ENCODE measurements around the gene IL37.

The IL37 gene

GRCh38 chr2:112944971-112945370, 34.0 kb downstream of the IL37 start:
- Histone ChIP-seq H3K4me3 (ENCODE audit: low read depth, low read length) (no peak overlapping the region), H3K4me1 (ENCODE audit: control insufficient read depth, insufficient read depth, low read length) (no peaks in the 10 kb centered on the region), H3K9me3 (ENCODE audit: control insufficient read depth, insufficient read depth, low read depth, low read length) (no peaks in the 10 kb centered on the region), H3K36me3 (ENCODE audit: control insufficient read depth in 2 of 2, insufficient read depth in 1 of 2, low read length in 2 of 2) (no peaks in the 10 kb centered on the region), H3K27ac (ENCODE audit: extremely low read depth, low read depth, low read length) (no peak overlapping the region)
- TF ChIP-seq ZNF610 (tag by site-specific recombination; IDR thresholded peaks at IDR 0.05; ENCODE audit: borderline replicate concordance), result no peak
- no peak for TF ChIP-seq ZNF600 (tag by site-specific recombination; IDR thresholded peaks at IDR 0.05)
- TF ChIP-seq SETDB1 (IDR thresholded peaks at IDR 0.05; ENCODE audit: insufficient read length, low read length), result peak; percentile 57
- TF ChIP-seq ZNF664 (tag by site-specific recombination; IDR thresholded peaks at IDR 0.05), result no peak
- no peak for TF ChIP-seq ZNF677 (tag by site-specific recombination; IDR thresholded peaks at IDR 0.05)
- TF ChIP-seq, protein P1, sequence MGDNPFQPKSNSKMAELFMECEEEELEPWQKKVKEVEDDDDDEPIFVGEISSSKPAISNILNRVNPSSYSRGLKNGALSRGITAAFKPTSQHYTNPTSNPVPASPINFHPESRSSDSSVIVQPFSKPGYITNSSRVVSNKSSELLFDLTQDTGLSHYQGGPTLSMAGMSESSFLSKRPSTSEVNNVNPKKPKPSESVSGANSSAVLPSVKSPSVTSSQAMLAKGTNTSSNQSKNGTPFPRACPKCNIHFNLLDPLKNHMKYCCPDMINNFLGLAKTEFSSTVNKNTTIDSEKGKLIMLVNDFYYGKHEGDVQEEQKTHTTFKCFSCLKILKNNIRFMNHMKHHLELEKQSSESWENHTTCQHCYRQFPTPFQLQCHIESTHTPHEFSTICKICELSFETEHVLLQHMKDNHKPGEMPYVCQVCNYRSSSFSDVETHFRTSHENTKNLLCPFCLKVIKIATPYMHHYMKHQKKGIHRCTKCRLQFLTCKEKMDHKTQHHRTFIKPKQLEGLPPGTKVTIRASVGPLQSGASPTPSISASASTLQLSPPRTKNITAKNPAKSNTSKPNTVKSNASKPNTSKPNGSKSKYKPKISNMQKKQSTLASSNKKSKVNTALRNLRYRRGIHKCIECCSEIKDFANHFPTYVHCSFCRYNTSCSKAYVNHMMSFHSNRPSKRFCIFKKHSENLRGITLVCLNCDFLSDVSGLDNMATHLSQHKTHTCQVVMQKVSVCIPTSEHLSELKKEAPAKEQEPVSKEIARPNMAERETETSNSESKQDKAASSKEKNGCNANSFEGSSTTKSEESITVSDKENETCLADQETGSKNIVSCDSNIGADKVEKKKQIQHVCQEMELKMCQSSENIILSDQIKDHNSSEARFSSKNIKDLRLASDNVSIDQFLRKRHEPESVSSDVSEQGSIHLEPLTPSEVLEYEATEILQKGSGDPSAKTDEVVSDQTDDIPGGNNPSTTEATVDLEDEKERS (tag by site-specific recombination; IDR thresholded peaks at IDR 0.05), result 0 out of 2 replicates have a peak, but pooled peaks have one; percentile 59
- TF ChIP-seq BCL11A (tag by site-specific recombination; IDR thresholded peaks at IDR 0.05; ENCODE audit: low read depth), result no peak
- no peak for TF ChIP-seq ZNF580 (tag by site-specific recombination; IDR thresholded peaks at IDR 0.05)
- no peak for TF ChIP-seq ZNF529 (tag by site-specific recombination; IDR thresholded peaks at IDR 0.05; ENCODE audit: insufficient replicate concordance)
- TF ChIP-seq ZNF513 (tag by site-specific recombination; IDR thresholded peaks at IDR 0.05), result no peak
- TF ChIP-seq KLF7 (tag by site-specific recombination; IDR thresholded peaks at IDR 0.05; ENCODE audit: borderline replicate concordance), result no peak
- TF ChIP-seq MEIS1 (CRISPR knock-in tag; IDR thresholded peaks at IDR 0.05; ENCODE audit: borderline replicate concordance), result no peak
- no peak for TF ChIP-seq ZNF341 (tag by site-specific recombination; IDR thresholded peaks at IDR 0.05; ENCODE audit: low read depth)
- TF ChIP-seq, protein P2, sequence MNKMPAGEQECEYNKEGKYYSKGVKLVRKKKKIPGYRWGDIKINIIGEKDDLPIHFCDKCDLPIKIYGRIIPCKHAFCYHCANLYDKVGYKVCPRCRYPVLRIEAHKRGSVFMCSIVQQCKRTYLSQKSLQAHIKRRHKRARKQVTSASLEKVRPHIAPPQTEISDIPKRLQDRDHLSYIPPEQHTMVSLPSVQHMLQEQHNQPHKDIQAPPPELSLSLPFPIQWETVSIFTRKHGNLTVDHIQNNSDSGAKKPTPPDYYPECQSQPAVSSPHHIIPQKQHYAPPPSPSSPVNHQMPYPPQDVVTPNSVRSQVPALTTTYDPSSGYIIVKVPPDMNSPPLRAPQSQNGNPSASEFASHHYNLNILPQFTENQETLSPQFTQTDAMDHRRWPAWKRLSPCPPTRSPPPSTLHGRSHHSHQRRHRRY (tag by site-specific recombination; IDR thresholded peaks at IDR 0.05), result no peak
- ChIA-PET CTCF (interaction anchor here (1.0 to 2.0 kb wide), 5 partner anchors 9 to 196 kb away, joined by 3 to 12 read pairs (median 4); no protein-coding TSS in a partner anchor), POLR2A (no interaction called here)

DNA sequence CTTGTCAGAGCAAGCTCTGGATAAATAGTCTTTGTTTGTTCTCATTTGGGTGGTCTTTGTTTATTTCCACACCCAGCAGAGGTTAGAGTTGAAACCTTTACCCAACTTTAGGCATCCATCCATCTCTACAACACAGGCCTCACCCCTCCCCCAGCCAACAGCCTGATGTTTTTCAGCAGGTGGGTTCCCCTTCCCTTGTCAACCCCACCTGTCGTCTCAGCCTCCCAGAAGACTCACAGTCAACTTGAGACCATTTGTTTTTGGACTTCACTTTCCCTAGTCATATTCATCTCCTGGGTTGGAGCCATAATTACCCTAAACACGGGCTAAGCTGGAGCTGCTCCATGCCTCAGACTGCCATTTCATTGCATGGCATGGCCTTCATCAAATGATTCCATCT, 35.1 kb downstream of the IL37 start:
- Histone ChIP-seq H3K27ac (ENCODE audit: extremely low read depth, low read depth, low read length) (no peak overlapping the region), H3K9me3 (ENCODE audit: control insufficient read depth, insufficient read depth, low read depth, low read length) (no peaks in the 10 kb centered on the region), H3K4me3 (ENCODE audit: low read depth, low read length) (no peak overlapping the region), H3K36me3 (ENCODE audit: control insufficient read depth in 2 of 2, insufficient read depth in 1 of 2, low read length in 2 of 2) (no peaks in the 10 kb centered on the region), H3K4me1 (ENCODE audit: control insufficient read depth, insufficient read depth, low read length) (no peaks in the 10 kb centered on the region)
- ChIA-PET CTCF (interaction anchor here (0.6 to 3.8 kb wide), 5 partner anchors 10 to 317 kb away, joined by 3 to 12 read pairs (median 5); no protein-coding TSS in a partner anchor), POLR2A (no interaction called here)
- no peak for TF ChIP-seq ZNF510 (tag by site-specific recombination; IDR thresholded peaks at IDR 0.05; ENCODE audit: insufficient replicate concordance)
- TF ChIP-seq ZNF426 (tag by site-specific recombination; IDR thresholded peaks at IDR 0.05), result no peak
- TF ChIP-seq ZNF362 (tag by site-specific recombination; IDR thresholded peaks at IDR 0.05), result no peak
- no peak for TF ChIP-seq ZNF544 (tag by site-specific recombination; IDR thresholded peaks at IDR 0.05)
- TF ChIP-seq, protein P3, sequence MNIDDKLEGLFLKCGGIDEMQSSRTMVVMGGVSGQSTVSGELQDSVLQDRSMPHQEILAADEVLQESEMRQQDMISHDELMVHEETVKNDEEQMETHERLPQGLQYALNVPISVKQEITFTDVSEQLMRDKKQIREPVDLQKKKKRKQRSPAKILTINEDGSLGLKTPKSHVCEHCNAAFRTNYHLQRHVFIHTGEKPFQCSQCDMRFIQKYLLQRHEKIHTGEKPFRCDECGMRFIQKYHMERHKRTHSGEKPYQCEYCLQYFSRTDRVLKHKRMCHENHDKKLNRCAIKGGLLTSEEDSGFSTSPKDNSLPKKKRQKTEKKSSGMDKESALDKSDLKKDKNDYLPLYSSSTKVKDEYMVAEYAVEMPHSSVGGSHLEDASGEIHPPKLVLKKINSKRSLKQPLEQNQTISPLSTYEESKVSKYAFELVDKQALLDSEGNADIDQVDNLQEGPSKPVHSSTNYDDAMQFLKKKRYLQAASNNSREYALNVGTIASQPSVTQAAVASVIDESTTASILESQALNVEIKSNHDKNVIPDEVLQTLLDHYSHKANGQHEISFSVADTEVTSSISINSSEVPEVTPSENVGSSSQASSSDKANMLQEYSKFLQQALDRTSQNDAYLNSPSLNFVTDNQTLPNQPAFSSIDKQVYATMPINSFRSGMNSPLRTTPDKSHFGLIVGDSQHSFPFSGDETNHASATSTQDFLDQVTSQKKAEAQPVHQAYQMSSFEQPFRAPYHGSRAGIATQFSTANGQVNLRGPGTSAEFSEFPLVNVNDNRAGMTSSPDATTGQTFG (tag by site-specific recombination; IDR thresholded peaks at IDR 0.05; ENCODE audit: borderline replicate concordance), result no peak
- TF ChIP-seq ZNF621 (tag by site-specific recombination; IDR thresholded peaks at IDR 0.05), result no peak
- TF ChIP-seq, protein P4, sequence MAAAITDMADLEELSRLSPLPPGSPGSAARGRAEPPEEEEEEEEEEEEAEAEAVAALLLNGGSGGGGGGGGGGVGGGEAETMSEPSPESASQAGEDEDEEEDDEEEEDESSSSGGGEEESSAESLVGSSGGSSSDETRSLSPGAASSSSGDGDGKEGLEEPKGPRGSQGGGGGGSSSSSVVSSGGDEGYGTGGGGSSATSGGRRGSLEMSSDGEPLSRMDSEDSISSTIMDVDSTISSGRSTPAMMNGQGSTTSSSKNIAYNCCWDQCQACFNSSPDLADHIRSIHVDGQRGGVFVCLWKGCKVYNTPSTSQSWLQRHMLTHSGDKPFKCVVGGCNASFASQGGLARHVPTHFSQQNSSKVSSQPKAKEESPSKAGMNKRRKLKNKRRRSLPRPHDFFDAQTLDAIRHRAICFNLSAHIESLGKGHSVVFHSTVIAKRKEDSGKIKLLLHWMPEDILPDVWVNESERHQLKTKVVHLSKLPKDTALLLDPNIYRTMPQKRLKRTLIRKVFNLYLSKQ (tag by site-specific recombination; IDR thresholded peaks at IDR 0.05; ENCODE audit: borderline replicate concordance), result no peak
- no peak for TF ChIP-seq ZNF302 (tag by site-specific recombination; IDR thresholded peaks at IDR 0.05; ENCODE audit: low read depth)
- TF ChIP-seq GFI1B (tag by site-specific recombination; IDR thresholded peaks at IDR 0.05), result no peak
- no peak for TF ChIP-seq ZIC2 (tag by site-specific recombination; IDR thresholded peaks at IDR 0.05)
